NCI-H748 (cell line): Measurements from ENCODE around the gene SOX5.
"Not testable (repeated sequence)": the region's sequence is repeated elsewhere in the genome, so short reads cannot be mapped to it uniquely, and the experiment has no call there.

Experiments used
- DNase-seq: peaks from one replicate; lab custom pipeline; 2025; ENCODE audit not compliant: unreplicated experiment; lab: John Stamatoyannopoulos, UW

Gene SOX5

GRCh38 chr12:23909551-23909950 is 39.9 kb downstream of the SOX5 start:
- no peak for DNase-seq

- DNase-seq, result peak; percentile 3
Measured at GRCh38 chr12:23906329-23906728, 43.1 kb downstream of the SOX5 start.

GRCh38 chr12:23899434-23899833 is 50.0 kb downstream of the SOX5 start:
- DNase-seq, result no peak

GRCh38 chr12:23898121-23898520 is 51.3 kb downstream of the SOX5 start:
- DNase-seq, result no peak

- DNase-seq, result peak; percentile 92
Measured at GRCh38 chr12:23895792-23896218, 53.7 kb downstream of the SOX5 start.

- no peak for DNase-seq
Measured at GRCh38 chr12:23893611-23894010, 55.9 kb downstream of the SOX5 start.

GRCh38 chr12:23891115-23891514 is 58.4 kb downstream of the SOX5 start:
- no peak for DNase-seq

- no peak for DNase-seq
Measured at GRCh38 chr12:23889069-23889440, 60.4 kb downstream of the SOX5 start.

- peak; percentile 54 for DNase-seq
Measured at GRCh38 chr12:23888396-23889068, 60.9 kb downstream of the SOX5 start.

GRCh38 chr12:23887055-23887835 is 62.2 kb downstream of the SOX5 start:
- no peak for DNase-seq

- no peak for DNase-seq
Measured at GRCh38 chr12:23885394-23885793, 64.1 kb downstream of the SOX5 start.

- DNase-seq, result no peak
Measured at GRCh38 chr12:23884909-23885308, 64.6 kb downstream of the SOX5 start.

- no peak for DNase-seq
Measured at GRCh38 chr12:23880988-23881387, 68.5 kb downstream of the SOX5 start.

- DNase-seq, result not testable (repeated sequence)
Measured at GRCh38 chr12:23876618-23877017, 72.9 kb downstream of the SOX5 start.

- DNase-seq, result no peak
Measured at GRCh38 chr12:23867794-23868193, 81.7 kb downstream of the SOX5 start.

- no peak for DNase-seq
Measured at GRCh38 chr12:23862701-23863100, 86.8 kb downstream of the SOX5 start.

- no peak for DNase-seq
Measured at GRCh38 chr12:23860019-23860418, 89.5 kb downstream of the SOX5 start.

- DNase-seq, result no peak
Measured at GRCh38 chr12:23857178-23857577, 92.3 kb downstream of the SOX5 start.

- no peak for DNase-seq
Measured at GRCh38 chr12:23855813-23856212, 93.7 kb downstream of the SOX5 start.

GRCh38 chr12:23854598-23854997 is 94.9 kb downstream of the SOX5 start:
- no peak for DNase-seq

GRCh38 chr12:23853640-23854039 is 95.8 kb downstream of the SOX5 start:
- no peak for DNase-seq

- no peak for DNase-seq
Measured at GRCh38 chr12:23851602-23852001, 97.9 kb downstream of the SOX5 start.

GRCh38 chr12:23847857-23848256 is 101.6 kb downstream of the SOX5 start:
- no peak for DNase-seq
